GM18909 (cell line): Measurements from ENCODE around the gene CNTN1.

Source experiments
- ATAC-seq: cut with Tn5 transposase; IDR thresholded peaks from one replicate; pipeline ENCODE4 v1.9.1; 2021; ENCODE audit warnings: mild to moderate bottlenecking; ENCODE audit not compliant: unreplicated experiment, poor library complexity

Gene CNTN1

GRCh38 chr12:40768125-40768864, 76.1 kb downstream of the CNTN1 start:
- no peak for ATAC-seq

GRCh38 chr12:40769846-40770245, 77.6 kb downstream of the CNTN1 start:
- ATAC-seq = no peak

- ATAC-seq = no peak
Measured at GRCh38 chr12:40770781-40771180, 78.5 kb downstream of the CNTN1 start.

DNA sequence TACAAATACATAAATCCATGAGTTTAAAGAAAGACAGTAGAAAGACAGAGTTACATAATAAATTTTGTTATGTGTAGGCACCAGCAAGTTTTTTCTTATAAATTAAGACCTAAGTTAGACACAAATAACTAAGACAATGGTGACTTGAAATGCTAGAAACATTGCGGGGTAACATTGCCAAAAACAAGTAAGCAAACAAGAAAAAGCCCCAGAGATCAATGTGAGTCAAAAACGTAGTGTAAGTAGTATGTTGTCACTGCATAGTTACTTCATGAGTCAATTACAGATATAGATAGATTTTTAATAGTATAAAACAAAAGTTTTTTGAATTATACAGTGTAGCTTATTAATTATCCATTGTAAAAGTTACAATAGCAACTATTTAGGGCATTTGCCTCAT, 83.4 kb downstream of the CNTN1 start:
- no peak for ATAC-seq

DNA sequence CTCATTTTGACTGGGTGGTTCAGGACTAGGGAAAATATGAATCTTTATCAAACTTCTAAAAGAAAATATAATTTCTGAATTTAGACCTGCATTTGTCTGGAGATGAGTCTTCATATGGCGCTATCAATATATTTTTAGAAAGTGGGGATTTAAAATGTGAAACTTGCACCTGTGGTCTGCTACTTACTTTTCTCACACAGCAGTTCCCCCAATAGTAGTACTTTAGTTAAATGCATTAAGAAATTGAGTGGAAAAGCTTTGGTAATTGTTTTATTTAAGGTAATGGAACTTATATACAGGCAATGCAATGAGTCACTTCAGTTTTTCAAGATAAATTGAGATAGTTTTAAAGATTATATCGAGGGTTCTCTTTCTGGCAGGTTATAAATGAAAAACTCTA, 91.9 kb downstream of the CNTN1 start:
- no peak for ATAC-seq

- ATAC-seq = no peak
Measured at GRCh38 chr12:40788276-40788675, 96.0 kb downstream of the CNTN1 start.

DNA sequence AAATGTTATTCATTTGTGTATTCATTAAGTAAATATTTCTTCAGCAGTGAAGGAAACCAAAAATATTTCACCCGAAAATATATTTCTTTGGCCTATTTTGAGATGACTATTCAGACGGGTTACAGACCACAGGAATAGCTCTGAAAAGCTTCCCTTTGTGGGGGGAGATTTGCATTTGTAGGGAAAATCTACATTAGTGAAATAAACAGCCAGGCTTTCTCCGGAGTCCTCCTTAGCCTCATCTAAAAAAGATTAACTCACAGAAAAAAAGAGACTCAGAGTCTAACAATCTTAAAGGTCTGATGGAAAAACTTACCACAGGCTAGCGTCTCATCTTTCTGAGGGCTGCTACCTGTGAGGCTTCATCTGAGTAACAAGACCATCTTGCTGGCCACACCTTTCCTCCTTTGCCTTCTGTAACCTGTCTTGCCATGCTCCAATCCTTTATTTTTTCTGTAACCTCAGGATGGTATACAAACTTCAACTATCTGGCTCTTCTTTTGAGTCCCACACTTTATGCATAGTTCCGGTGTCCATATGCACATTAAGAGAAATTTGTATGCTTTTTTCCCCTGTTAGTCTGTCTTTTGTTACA, 100.7 kb downstream of the CNTN1 start:
- ATAC-seq = no peak

DNA sequence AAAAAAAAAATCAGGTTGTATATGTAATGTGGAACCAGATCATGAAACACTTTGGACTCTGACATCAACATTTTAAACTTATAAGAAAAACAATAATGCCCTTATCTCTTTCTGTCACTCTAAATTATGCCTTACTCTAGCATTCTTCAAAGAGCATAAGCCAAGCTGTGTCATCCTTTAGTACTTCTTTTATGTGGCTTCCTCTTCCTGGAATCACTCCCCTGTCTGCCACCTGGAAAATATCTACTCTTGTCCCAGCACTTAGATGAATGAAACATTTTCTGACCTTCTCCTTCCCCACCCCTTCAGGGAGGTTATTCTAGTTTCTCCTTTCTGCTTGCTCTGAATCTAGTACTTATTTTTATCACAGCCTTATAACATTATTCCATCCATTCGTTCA, 101.2 kb downstream of the CNTN1 start:
- ATAC-seq = no peak

- no peak for ATAC-seq
Measured at GRCh38 chr12:40794087-40794486, 101.8 kb downstream of the CNTN1 start.

GRCh38 chr12:40801082-40801481, 108.8 kb downstream of the CNTN1 start:
- no peak for ATAC-seq

GRCh38 chr12:40801861-40802260, 109.6 kb downstream of the CNTN1 start:
- ATAC-seq = no peak

DNA sequence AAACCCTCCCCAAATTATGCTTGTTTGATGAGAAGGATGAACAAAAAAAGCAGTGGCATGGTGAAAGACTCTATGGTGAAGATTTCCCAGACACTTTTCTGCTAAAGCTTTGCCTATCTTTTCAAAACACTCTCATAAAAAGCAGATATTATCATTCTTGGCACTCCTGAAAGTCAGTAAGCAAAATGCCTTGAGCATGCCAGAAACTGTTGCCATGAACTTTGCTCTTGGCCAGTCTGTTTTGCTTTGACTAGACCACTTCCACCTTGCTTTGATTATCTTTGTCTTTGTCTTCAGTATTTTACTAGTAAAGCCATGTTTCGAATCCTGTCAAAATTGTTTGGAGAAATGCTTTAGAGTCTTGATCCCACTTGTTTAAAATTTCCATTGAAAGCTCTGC, 110.4 kb downstream of the CNTN1 start:
- ATAC-seq = no peak

- no peak for ATAC-seq
Measured at GRCh38 chr12:40819436-40820108, 127.3 kb downstream of the CNTN1 start.

GRCh38 chr12:40820794-40821484, 128.7 kb downstream of the CNTN1 start:
- no peak for ATAC-seq

DNA sequence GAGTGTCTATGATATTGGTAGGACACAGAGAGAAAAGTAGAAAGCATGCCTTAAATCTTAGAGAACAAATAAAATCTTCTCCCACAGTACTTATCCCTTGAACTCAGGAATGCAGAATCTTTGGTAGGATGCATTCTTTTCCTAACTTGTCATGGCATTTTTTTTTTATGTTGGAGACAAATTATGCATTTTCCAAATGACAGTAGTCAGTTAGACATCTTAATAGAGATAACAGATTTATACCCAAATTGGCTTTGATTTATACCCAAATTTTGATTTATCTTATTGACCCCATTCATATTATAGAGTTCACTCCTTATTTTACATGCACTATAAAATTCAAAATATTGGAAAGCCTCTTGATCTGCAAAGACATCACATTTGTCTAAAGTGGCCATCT, 132.9 kb downstream of the CNTN1 start:
- no peak for ATAC-seq

GRCh38 chr12:40827683-40828592, 135.7 kb downstream of the CNTN1 start:
- no peak for ATAC-seq

GRCh38 chr12:40828593-40828990, 136.4 kb downstream of the CNTN1 start:
- no peak for ATAC-seq

DNA sequence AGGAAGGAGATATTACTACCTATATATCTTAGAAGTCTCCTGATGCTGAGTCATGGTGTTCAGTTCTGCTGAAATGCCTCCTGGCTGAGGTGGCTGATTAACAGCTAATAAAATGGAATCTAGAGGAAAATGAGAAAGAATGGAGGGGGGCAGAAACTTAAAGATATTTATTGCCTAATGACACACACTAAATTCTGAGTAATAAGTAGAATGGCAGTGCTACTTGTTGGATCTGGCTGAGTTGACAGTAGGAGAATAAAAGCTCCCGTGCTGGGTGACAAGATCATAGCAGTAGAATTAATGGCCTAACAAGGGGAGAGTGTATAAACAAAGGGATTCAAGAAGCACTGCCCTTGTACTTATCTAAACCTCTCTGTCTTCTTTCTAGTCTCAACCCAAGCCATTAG, 137.5 kb downstream of the CNTN1 start:
- no peak for ATAC-seq

GRCh38 chr12:40831916-40832315, 139.7 kb downstream of the CNTN1 start:
- no peak for ATAC-seq

DNA sequence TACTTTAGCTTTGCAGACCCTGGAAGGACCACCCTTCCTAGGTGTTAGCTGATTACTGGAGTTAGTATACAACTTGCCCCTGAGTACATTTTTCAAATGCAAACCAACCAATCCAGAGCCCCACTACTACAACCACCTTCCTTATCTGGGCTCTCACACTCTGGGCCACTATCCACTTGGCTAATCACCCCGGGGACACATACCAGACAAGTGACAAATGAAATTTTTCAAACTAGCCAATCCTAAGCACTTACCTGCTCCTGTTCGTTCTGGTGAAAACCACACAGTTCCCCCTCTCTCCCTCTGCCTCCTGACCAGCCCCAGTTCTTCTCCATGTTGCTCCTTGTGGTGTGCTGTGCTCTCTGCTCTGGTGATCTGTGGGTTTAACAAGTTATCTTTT, 140.4 kb downstream of the CNTN1 start:
- no peak for ATAC-seq
